Spleen (tissue), 11 donors: ENCODE data around the gene RIC1. TPM values are rescaled to one million over a fixed set of nuclear protein-coding genes. Genes with fewer than 3 reads are reported as not detected.
"Not testable (repeated sequence)": the region's sequence is repeated elsewhere in the genome, so short reads cannot be mapped to it uniquely, and the experiment has no call there.

Source experiments
- DNase-seq: peaks from one replicate; pipeline ENCODE4 v3.0.0-alpha.2; 2020
- H3K27ac ChIP-seq, 8 donors: fragments of 200-600 bp; sonication (generic) in 7 of 8; 1 replicate in 4 of 8; 2 replicates in 4 of 8; pipeline versions ENCODE4 v1.5.0 to v1.8.0; 2016 to 2021; ENCODE audit warnings: inconsistent platforms in 4 of 8, mild to moderate bottlenecking in 4 of 8, moderate library complexity in 1 of 8
- H3K27me3 ChIP-seq, 7 donors: fragments of 200-600 bp; sonication (generic) in 6 of 7; replicated peaks in 1 of 7; 1 replicate in 4 of 7; 2 replicates in 3 of 7; pipeline versions ENCODE4 v1.5.0 to v1.8.0; 2016 to 2021; ENCODE audit warnings: inconsistent platforms in 3 of 7, mild to moderate bottlenecking in 1 of 7
- H3K36me3 ChIP-seq, 6 donors: fragments of 200-600 bp; sonication (generic) in 5 of 6; 1 replicate in 4 of 6; 2 replicates in 2 of 6; pipeline versions ENCODE4 v1.5.0 to v1.8.0; 2016 to 2021; ENCODE audit warnings: inconsistent platforms in 2 of 6
- H3K4me1 ChIP-seq, 6 donors: fragments of 200-600 bp; sonication (generic) in 5 of 6; 1 replicate in 3 of 6; 2 replicates in 3 of 6; pipeline versions ENCODE4 v1.5.0 to v1.8.0; 2016 to 2021; ENCODE audit warnings: inconsistent platforms in 3 of 6
- H3K4me3 ChIP-seq, 8 donors: fragments of 200-600 bp; sonication (generic) in 7 of 8; 1 replicate in 4 of 8; 2 replicates in 4 of 8; pipeline versions ENCODE4 v1.5.0 to v1.8.0; 2016 to 2021; ENCODE audit warnings: inconsistent platforms in 4 of 8, mild to moderate bottlenecking in 4 of 8, moderate library complexity in 2 of 8
- H3K9me3 ChIP-seq, 8 donors: fragments of 200-600 bp; sonication (generic) in 7 of 8; 1 replicate in 4 of 8; 2 replicates in 4 of 8; pipeline versions ENCODE4 v1.5.0 to v1.8.0; 2016 to 2021; ENCODE audit warnings: inconsistent platforms in 4 of 8
- POLR2A ChIP-seq, 3 donors: fragments of 450-650 bp; IDR thresholded peaks; one replicate each; pipeline ENCODE4 v1.5.1; 2017; ENCODE audit warnings: antibody characterized with exemption in 3 of 3, mild to moderate bottlenecking in 1 of 3
- POLR2AphosphoS5 ChIP-seq, 3 donors: sonication (generic); formaldehyde crosslinking; IDR thresholded peaks; one replicate each; pipeline ENCODE4 v1.5.1; 2017; ENCODE audit warnings: antibody characterized with exemption in 3 of 3
- WGBS, 5 donors: extraction: QIAGEN DNeasy Blood & Tissue Kit in 3 of 5; methylation state at CpG; one replicate each; pipeline versions ENCODE4 v1.1.5 to v1.1.7; 2013 to 2018; 5-methylcytosine and 5-hydroxymethylcytosine counted together
- intact Hi-C: fragments of 100-400 bp; cut with DNase I; formaldehyde crosslinking; loops from one replicate; pipeline ENCODE4 v1.15.0; 2023; ENCODE audit warnings: low total_unique reads
- polyA plus RNA-seq, 3 donors: library from polyadenylated mRNA; stranded (reverse); fragments of 200-250 nt; gene quantifications; one replicate each; pipeline ENCODE4 v1.2.1, GENCODE V29; 2013
- total RNA-seq, 7 donors: library from RNA; depleted of rRNA in 3 of 7; stranded (reverse); fragments of >200 nt in 3 of 7; fragmentation: NEBNext Ultra II Directional in 4 of 7; extraction: Animal tissue kit (Norgen Biotek cat#: 25700) in 4 of 7; gene quantifications; one replicate each; pipeline versions ENCODE4 v1.1.0 to v1.2.1, GENCODE V29; 2016 to 2021
- TF ChIP-seq, protein P1 (sequence below), 11 experiments: fragments of 200-600 bp in 7 of 11; fragments of 450-650 bp in 4 of 11; sonication (generic) in 4 of 11; IDR thresholded peaks in 8 of 11; conservative IDR thresholded peaks in 3 of 11; 1 replicate in 7 of 11; 2 replicates in 4 of 11; pipeline versions ENCODE4 v1.4.0 to v1.8.0; 2016 to 2021; ENCODE audit warnings: antibody characterized with exemption in 11 of 11, inconsistent platforms in 4 of 11, mild to moderate bottlenecking in 1 of 11
- donor health status: healthy with polysubstance abuse.
- donor health status: DM: no; HTN: no; CAD: no; lungs with moderate emphysema.
- donor health status: DM: no; HTN: no; CAD: no.
- donor health status: Bipolar disorder and iron deficiency.
- donor health status: healthy.
- donor health status: DM: no; HTN: no; CAD: no.
- donor health status: DM: yes; HTN: yes; CAD: no.

RIC1 gene
- total and polyA plus RNA-seq, 10 donors, result 4.9 to 68.7 (median 34.5) TPM

DNA sequence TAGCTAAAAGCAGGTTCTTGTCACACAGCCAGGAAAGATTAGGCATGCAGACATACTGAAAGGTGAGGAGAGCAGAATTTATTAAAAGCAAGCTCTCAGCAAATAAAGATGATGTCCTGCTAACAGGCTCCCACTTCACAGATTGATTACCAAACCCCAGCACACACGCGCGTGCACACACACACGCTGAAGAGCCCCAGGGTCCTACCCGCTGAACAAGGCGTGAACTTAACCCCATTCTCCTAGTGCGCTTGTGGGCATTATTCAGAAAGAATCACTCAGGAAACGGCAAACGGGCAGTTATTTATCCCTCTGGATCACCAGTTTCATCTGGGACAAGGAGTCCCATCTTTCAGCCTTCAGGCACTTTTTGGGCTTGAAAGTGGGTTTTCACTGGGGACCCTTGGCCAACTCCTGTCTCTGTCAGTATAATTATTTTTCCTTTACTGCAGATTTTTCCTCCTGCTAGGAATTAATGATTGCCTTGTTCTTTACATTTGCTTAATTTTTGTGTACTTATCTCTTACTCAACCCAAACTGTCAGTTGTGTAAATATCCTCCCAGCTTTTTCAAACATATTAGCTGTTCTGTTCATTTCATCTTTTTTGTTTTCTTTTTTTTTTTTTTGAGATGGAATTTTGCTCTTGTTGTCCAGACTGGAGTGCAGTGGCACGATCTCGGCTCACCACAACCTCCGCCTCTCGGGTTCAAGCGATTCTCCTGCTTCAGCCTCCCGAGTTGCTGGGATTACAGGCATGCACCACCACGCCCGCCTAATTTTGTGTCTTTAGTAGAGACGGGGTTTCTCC lies 92.6 kb downstream of the RIC1 start:
- TF ChIP-seq POLR2A (IDR thresholded peaks at IDR 0.05) (no peak), POLR2AphosphoS5 (IDR thresholded peaks at IDR 0.05) (no peak)
- TF ChIP-seq, protein P1, sequence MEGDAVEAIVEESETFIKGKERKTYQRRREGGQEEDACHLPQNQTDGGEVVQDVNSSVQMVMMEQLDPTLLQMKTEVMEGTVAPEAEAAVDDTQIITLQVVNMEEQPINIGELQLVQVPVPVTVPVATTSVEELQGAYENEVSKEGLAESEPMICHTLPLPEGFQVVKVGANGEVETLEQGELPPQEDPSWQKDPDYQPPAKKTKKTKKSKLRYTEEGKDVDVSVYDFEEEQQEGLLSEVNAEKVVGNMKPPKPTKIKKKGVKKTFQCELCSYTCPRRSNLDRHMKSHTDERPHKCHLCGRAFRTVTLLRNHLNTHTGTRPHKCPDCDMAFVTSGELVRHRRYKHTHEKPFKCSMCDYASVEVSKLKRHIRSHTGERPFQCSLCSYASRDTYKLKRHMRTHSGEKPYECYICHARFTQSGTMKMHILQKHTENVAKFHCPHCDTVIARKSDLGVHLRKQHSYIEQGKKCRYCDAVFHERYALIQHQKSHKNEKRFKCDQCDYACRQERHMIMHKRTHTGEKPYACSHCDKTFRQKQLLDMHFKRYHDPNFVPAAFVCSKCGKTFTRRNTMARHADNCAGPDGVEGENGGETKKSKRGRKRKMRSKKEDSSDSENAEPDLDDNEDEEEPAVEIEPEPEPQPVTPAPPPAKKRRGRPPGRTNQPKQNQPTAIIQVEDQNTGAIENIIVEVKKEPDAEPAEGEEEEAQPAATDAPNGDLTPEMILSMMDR (IDR thresholded peaks at IDR 0.05 in 8 of 11, conservative IDR thresholded peaks at IDR 0.05 in 3 of 11), result no peak
- H3K27ac ChIP-seq, result no peak overlapping the region
- WGBS, 5 donors, result 96 to 98% (median 97%) methylated on average over 18 of the region's 18 CpGs
- H3K36me3 ChIP-seq, result peaks cover 0 to 71% (median 29%) of the 10 kb centered on the region in 6 donors
- H3K9me3 ChIP-seq, result peaks cover 0 to 26% (median 16%) of the 10 kb centered on the region in 8 donors
- intact Hi-C loops, result no loop called here
- no peak overlapping the region for H3K4me3 ChIP-seq
- no peak for DNase-seq
- H3K4me1 ChIP-seq, result no peaks in the 10 kb centered on the region
- H3K27me3 ChIP-seq, result no peaks in the 10 kb centered on the region

DNA sequence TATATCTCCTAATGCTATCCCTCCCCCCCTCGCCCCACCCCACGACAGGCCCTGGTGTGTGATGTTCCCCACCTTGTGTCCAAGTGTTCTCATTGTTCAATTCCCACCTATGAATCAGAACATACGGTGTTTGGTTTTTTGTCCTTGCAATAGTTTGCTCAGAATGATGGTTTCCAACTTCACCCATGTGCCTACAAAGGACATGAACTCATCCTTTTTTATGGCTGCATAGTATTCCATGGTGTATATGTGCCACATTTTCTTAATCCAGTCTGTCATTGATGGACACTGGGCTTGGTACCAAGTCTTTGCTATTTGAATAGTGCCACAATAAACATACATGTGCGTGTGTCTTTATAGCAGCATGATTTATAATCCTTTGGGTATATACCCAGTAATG lies 93.8 kb downstream of the RIC1 start:
- DNase-seq, intact Hi-C loops, H3K27me3 ChIP-seq, H3K27ac ChIP-seq, H3K4me3 ChIP-seq, H3K4me1 ChIP-seq: not testable (repeated sequence)
- Histone ChIP-seq H3K36me3 (peaks cover 0 to 69% (median 26%) of the 10 kb centered on the region in 6 donors), H3K9me3 (peaks cover 0 to 17% (median 8%) of the 10 kb centered on the region in 8 donors)
- WGBS, 5 donors, result 98 to 100% (median 98%) methylated on average over 4 of the region's 4 CpGs

DNA sequence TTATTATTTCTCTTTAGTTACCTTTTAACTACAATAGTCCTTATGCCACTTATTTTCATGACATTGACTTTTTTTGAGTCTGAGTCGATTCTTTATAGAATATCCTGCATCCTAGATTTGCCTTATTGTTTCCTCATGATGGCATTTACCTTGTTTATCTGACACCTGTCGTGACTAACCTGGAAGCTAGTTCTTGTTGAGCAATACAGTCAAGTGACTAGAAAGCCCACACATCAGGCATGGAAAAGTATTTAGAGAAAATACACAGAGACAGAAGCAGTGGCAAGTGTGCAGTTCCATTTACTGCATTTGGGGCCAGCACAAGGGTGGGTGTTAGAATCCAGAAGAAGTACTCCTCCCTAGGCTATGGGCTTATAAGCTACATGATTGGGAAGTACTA lies 106.2 kb downstream of the RIC1 start:
- intact Hi-C loops, result no loop called here
- no peak for TF ChIP-seq POLR2A (IDR thresholded peaks at IDR 0.05)
- TF ChIP-seq, protein P1 (IDR thresholded peaks at IDR 0.05 in 8 of 11, conservative IDR thresholded peaks at IDR 0.05 in 3 of 11), result no peak
- no peak for TF ChIP-seq POLR2AphosphoS5 (IDR thresholded peaks at IDR 0.05)

DNA sequence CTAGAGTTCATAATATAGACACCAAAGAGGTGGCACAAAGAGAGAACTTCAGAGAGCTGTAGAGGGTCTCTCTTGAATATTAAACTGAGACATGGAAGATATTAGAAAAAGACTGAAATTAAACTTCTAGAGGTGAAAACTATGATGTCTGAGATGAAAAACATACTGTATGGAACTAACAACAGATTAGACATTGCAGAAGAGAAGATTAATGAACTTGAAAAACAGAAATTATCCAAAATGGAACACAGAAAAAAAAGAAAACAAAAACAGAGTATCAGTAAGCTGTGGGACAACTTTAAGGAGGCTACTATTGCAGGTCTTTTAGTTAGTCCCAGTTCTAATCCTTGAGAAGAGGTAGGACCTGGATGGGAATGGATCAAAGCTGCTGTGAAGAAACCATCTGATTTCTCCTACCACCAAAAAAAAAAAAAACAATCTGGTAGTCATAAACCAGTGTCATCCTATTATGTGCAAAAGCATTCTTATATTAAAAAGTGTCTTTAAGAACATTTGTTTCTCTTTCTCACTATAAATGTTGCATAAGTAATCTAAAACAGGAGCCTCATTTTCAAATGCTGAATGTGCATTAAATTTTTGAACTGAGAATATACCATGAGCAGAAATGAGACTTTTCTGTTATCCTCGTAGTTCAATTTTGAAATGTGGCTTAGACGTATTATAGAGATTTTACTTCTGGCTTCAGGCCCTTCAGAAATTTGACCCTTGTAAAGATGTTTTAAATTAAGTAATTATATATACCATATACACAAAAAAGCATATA lies 107.8 kb downstream of the RIC1 start:
- Histone ChIP-seq H3K36me3 (peaks cover 0 to 97% (median 16%) of the 10 kb centered on the region in 6 donors), H3K9me3 (no peaks in the 10 kb centered on the region), H3K27ac (no peak overlapping the region), H3K27me3 (no peaks in the 10 kb centered on the region), H3K4me3 (no peak overlapping the region), H3K4me1 (no peaks in the 10 kb centered on the region)
- TF ChIP-seq, protein P1 (IDR thresholded peaks at IDR 0.05 in 8 of 11, conservative IDR thresholded peaks at IDR 0.05 in 3 of 11), result no peak
- TF ChIP-seq POLR2AphosphoS5 (IDR thresholded peaks at IDR 0.05), result no peak
- TF ChIP-seq POLR2A (IDR thresholded peaks at IDR 0.05), result no peak
- no peak for DNase-seq
- intact Hi-C loops, result no loop called here
- WGBS, 5 donors, result 47 to 98% (median 49%) methylated on average over 2 of the region's 2 CpGs

More for the DNA sequence above, 106.2 kb downstream of the RIC1 start:
- no peaks in the 10 kb centered on the region for H3K4me1 ChIP-seq
- no peaks in the 10 kb centered on the region for H3K9me3 ChIP-seq
- DNase-seq, result no peak
- no peaks in the 10 kb centered on the region for H3K27me3 ChIP-seq
- peaks cover 0 to 84% (median 16%) of the 10 kb centered on the region in 6 donors for H3K36me3 ChIP-seq
- no peak overlapping the region for H3K27ac ChIP-seq
- no peak overlapping the region for H3K4me3 ChIP-seq
- 94 to 97% (median 96%) methylated on average over 2 of the region's 2 CpGs for WGBS, 5 donors
